Prostate gland (tissue), 2 donors: Measurements from ENCODE around the gene GSG1. TPM values are rescaled to one million over a fixed set of nuclear protein-coding genes. Genes with fewer than 3 reads are reported as not detected.

Experiments used
- DNase-seq: peaks from one replicate; pipeline ENCODE4 v3.0.0-alpha.2; 2019; ENCODE audit warnings: low spot score
- H3K27ac ChIP-seq, 2 donors: fragments of 200-600 bp; sonication (generic); 2 replicates each; pipeline ENCODE4 v1.5.1; 2017 to 2019
- H3K27me3 ChIP-seq: fragments of 200-600 bp; sonication (generic); replicated peaks from 2 replicates; pipeline ENCODE4 v1.5.1; 2019; ENCODE audit not compliant: insufficient read depth
- H3K36me3 ChIP-seq, 2 donors: fragments of 200-600 bp; sonication (generic); 1 replicate in 1 of 2; 2 replicates in 1 of 2; pipeline versions ENCODE4 v1.5.1 to v1.8.1; 2017 to 2019
- H3K4me1 ChIP-seq: fragments of 200-600 bp; sonication (generic); replicated peaks from 2 replicates; pipeline ENCODE4 v1.5.1; 2019
- H3K4me3 ChIP-seq, 2 donors: fragments of 200-600 bp; sonication (generic); 2 replicates each; pipeline ENCODE4 v1.5.1; 2017 to 2019
- H3K9me3 ChIP-seq: fragments of 200-600 bp; sonication (generic); 2 replicates; pipeline ENCODE4 v1.5.1; 2017
- CTCF ChIP-seq, 4 experiments: fragments of 200-600 bp in 2 of 4; fragments of 450-650 bp in 2 of 4; sonication (generic) in 2 of 4; IDR thresholded peaks; 1 replicate in 3 of 4; 2 replicates in 1 of 4; pipeline ENCODE4 v1.5.1; 2016 to 2019; ENCODE audit warnings: antibody characterized with exemption in 4 of 4, mild to moderate bottlenecking in 2 of 4, moderate library complexity in 2 of 4
- POLR2A ChIP-seq: fragments of 450-650 bp; IDR thresholded peaks from one replicate; pipeline ENCODE4 v1.6.1; 2016; ENCODE audit warnings: antibody characterized with exemption, mild to moderate bottlenecking
- POLR2AphosphoS5 ChIP-seq: sonication (generic); formaldehyde crosslinking; IDR thresholded peaks from one replicate; pipeline ENCODE4 v1.6.1; 2017; ENCODE audit warnings: antibody characterized with exemption
- WGBS: methylation state at CpG from one replicate; pipeline ENCODE4 v1.1.5; 2018; 5-methylcytosine and 5-hydroxymethylcytosine counted together
- intact Hi-C: fragments of 100-400 bp; cut with DNase I; formaldehyde crosslinking; loops from one replicate; pipeline ENCODE4 v1.14.2; 2022
- total RNA-seq, 2 donors: library from RNA; depleted of rRNA; stranded (reverse); fragments of >200 nt; gene quantifications; one replicate each; pipeline ENCODE4 v1.1.0, GENCODE V29; 2016

Gene GSG1
- total RNA-seq, 2 donors from 2014 or later: 21.2 TPM; not detected in 1

GRCh38 chr12:13124656-13125505, 21.4 kb upstream of the GSG1 start:
- no peak overlapping the region for H3K4me3 ChIP-seq
- H3K9me3 ChIP-seq: no peaks in the 10 kb centered on the region
- no peak for DNase-seq
- no peaks in the 10 kb centered on the region for H3K27me3 ChIP-seq
- intact Hi-C loops: no loop called here
- WGBS: 86% methylated on average over 8 of the region's 8 CpGs
- TF ChIP-seq CTCF (IDR thresholded peaks at IDR 0.05) (no peak), POLR2A (no peak), POLR2AphosphoS5 (no peak)
- no peaks in the 10 kb centered on the region for H3K4me1 ChIP-seq
- H3K36me3 ChIP-seq: no peaks in the 10 kb centered on the region
- no peak overlapping the region for H3K27ac ChIP-seq

- Histone ChIP-seq H3K4me1 (no peaks in the 10 kb centered on the region), H3K9me3 (no peaks in the 10 kb centered on the region), H3K36me3 (no peaks in the 10 kb centered on the region), H3K27ac (no peak overlapping the region), H3K4me3 (no peak overlapping the region), H3K27me3 (no peaks in the 10 kb centered on the region)
- intact Hi-C loops: no loop called here
- DNase-seq: no peak
- 90% methylated on average over 5 of the region's 5 CpGs for WGBS
- TF ChIP-seq CTCF (IDR thresholded peaks at IDR 0.05) (no peak), POLR2A (no peak), POLR2AphosphoS5 (no peak)
These were observed 18.1 kb upstream of the GSG1 start for GRCh38 chr12:13121568-13121967.

GRCh38 chr12:13120413-13120812, 16.9 kb upstream of the GSG1 start:
- Histone ChIP-seq H3K4me1 (no peaks in the 10 kb centered on the region), H3K9me3 (no peaks in the 10 kb centered on the region), H3K36me3 (no peaks in the 10 kb centered on the region), H3K27ac (no peak overlapping the region), H3K27me3 (no peaks in the 10 kb centered on the region), H3K4me3 (no peak overlapping the region)
- no peak for TF ChIP-seq CTCF (IDR thresholded peaks at IDR 0.05)
- TF ChIP-seq POLR2AphosphoS5: no peak
- no peak for TF ChIP-seq POLR2A
- intact Hi-C loops: no loop called here
- WGBS: 84% methylated on average over 3 of the region's 3 CpGs
- no peak for DNase-seq

GRCh38 chr12:13119826-13120225, 16.4 kb upstream of the GSG1 start:
- TF ChIP-seq POLR2A: no peak
- TF ChIP-seq POLR2AphosphoS5: no peak
- TF ChIP-seq CTCF (IDR thresholded peaks at IDR 0.05): no peak
- WGBS: 95% methylated on average over 2 of the region's 2 CpGs

GRCh38 chr12:13117029-13117428, 13.6 kb upstream of the GSG1 start:
- H3K4me3 ChIP-seq: no peak overlapping the region
- H3K36me3 ChIP-seq: no peaks in the 10 kb centered on the region
- WGBS: 70% methylated on average over 6 of the region's 6 CpGs
- no peak for DNase-seq
- no peaks in the 10 kb centered on the region for H3K9me3 ChIP-seq
- intact Hi-C loops: no loop called here
- TF ChIP-seq POLR2AphosphoS5: no peak
- no peak for TF ChIP-seq CTCF (IDR thresholded peaks at IDR 0.05)
- no peak for TF ChIP-seq POLR2A
- no peaks in the 10 kb centered on the region for H3K4me1 ChIP-seq
- no peak overlapping the region for H3K27ac ChIP-seq
- H3K27me3 ChIP-seq: no peaks in the 10 kb centered on the region

More at GRCh38 chr12:13119826-13120225, 16.4 kb upstream of the GSG1 start:
- intact Hi-C loops: no loop called here
- Histone ChIP-seq H3K4me1 (no peaks in the 10 kb centered on the region), H3K4me3 (no peak overlapping the region), H3K36me3 (no peaks in the 10 kb centered on the region), H3K27ac (no peak overlapping the region), H3K9me3 (no peaks in the 10 kb centered on the region), H3K27me3 (no peaks in the 10 kb centered on the region)
- DNase-seq: no peak
